Fibroblast of the aortic adventitia (primary cell): ENCODE data around the gene SMIM14. TPM values are rescaled to one million over a fixed set of nuclear protein-coding genes. Genes with fewer than 3 reads are reported as not detected.
A peak's percentile ranks its signal among the peaks of the same experiment; 100 is the strongest.
"Not testable (repeated sequence)": the region's sequence is repeated elsewhere in the genome, so short reads cannot be mapped to it uniquely, and the experiment has no call there.

ENCODE experiments used
- DNase-seq: peaks from one replicate; pipeline ENCODE4 v3.0.0-alpha.2; 2010; ENCODE audit warnings: low read depth
- H3K4me3 ChIP-seq: 2 replicates; pipeline ENCODE4 v1.5.1; 2011; ENCODE audit warnings: low read depth, mild to moderate bottlenecking, control low read depth, low read length, moderate library complexity
- CTCF ChIP-seq: IDR thresholded peaks from 2 replicates; pipeline ENCODE4 v1.5.1; 2011; ENCODE audit warnings: mild to moderate bottlenecking, low read length, control low read depth, inconsistent platforms; ENCODE audit not compliant: insufficient read depth
- total RNA-seq: library from RNA; depleted of rRNA; stranded (reverse); fragments of >200 nt; gene quantifications from 2 replicates; pipeline ENCODE4 v1.2.3, GENCODE V29; 2012; ENCODE audit warnings: low replicate concordance

Gene SMIM14
- total RNA-seq, 1 donor = 122 TPM

- TF ChIP-seq CTCF = no peak
- H3K4me3 ChIP-seq = no peak overlapping the region
- DNase-seq = no peak
Measured at GRCh38 chr4:39657465-39657864, 18.8 kb upstream of the SMIM14 start.

DNA sequence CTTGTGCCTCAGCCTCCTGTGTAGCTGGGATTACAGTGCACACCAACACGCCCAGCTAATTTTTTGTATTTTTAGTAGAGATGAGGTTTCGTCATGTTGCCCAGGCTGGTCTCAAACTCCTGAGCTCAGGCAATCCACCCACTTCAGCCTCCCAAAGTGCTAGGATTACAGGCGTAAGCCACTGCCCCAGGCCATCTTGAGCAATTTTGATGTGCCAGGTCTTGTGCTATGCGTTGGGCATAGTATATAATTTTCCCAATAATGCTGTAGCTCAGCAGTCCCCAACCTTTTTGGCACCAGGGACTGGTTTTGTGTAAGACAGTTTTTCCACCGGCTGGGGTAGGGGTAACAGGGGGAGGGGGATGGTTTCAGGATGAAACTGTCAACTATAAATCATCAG is 18.0 kb upstream of the SMIM14 start:
- not testable (repeated sequence) for H3K4me3 ChIP-seq, DNase-seq

DNA sequence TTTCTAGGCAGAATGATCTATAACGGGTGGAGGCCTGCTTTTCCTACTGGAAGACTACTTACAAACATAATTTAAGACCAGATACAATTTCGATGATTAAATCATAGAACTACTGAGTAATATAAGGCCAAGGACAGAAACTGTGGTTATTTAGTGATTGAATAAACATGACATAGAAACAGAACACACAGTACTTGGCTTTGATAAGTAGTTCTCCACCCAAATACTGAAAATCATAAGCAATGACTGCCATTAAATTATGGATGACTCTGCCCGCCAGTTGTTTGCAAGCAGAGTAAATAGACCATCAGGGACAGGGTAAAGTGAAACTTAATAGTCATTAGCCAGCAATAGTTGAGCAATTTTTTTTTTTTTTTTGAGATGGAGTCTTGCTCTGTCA is 17.2 kb upstream of the SMIM14 start:
- no peak overlapping the region for H3K4me3 ChIP-seq
- peak; percentile 12 for DNase-seq
- TF ChIP-seq CTCF = no peak

DNA sequence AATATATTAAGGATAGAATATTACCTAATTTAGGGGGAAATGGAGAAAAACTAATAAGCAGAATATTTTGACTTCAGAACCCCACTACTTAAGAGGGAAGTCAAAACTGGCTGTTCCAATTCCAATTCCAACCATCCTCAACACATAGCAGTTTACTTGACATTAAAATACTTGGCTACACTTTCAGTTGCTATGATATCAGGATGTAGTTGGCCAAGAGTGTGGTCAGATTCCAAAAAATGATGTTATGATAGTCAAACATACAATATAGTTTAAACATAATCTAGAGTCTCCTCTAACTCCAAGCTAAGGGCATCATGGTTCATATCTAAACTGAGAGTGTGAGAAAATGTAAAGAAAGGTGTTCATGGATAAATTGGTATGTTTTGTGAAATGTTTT is 16.5 kb upstream of the SMIM14 start:
- no peak for TF ChIP-seq CTCF
- peak; percentile 43 for DNase-seq
- no peak overlapping the region for H3K4me3 ChIP-seq

DNA sequence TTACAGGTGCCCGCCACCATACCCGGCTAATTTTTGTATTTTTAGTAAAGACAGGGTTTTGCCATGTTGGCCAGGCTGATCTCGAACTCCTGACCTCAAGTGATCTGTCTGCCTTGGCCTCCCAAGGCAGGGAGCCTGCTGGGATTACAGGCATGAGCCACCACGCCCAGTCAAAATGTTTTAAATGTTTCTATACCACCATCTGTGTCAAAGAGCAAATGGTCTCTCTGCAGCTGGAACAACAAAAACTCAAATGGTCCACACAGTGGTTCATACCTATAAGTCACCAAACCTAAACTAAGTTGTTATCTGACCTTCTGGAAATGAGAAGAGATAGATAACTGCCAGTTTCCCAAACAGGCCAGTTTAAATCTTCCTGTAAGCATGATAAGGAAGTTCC is 12.9 kb upstream of the SMIM14 start:
- not testable (repeated sequence) for DNase-seq, H3K4me3 ChIP-seq

DNA sequence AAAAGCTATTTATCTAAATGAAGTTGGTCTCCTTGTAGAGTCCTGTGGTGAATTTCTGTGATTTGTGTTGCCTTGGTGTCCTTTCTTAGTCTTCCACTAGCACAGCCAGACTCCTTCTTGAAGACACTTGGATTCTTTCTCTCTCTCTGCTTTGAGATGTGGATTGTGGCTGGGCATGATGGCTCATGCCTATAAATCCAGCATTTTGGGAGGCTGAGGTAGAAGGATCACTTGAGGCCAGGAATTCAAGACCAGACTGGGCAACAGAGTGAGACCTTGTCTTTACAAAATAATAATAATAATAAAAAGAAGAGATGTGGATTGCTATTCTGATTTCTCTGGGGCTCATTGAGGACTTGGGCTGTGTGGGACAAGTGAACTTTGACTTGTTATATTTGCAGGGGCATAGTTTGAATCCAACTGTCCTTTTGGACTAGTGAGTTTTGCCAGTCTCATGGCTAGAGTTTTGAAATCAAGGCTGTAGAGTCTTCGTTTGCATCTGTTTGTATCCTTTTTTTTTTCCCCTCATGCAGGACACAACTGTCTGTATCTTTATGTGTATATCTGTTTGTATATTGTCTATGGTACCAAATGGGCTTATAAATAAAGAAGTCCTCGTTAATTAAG is 11.1 kb upstream of the SMIM14 start:
- no peak for TF ChIP-seq CTCF
- no peak overlapping the region for H3K4me3 ChIP-seq
- DNase-seq = no peak

DNA sequence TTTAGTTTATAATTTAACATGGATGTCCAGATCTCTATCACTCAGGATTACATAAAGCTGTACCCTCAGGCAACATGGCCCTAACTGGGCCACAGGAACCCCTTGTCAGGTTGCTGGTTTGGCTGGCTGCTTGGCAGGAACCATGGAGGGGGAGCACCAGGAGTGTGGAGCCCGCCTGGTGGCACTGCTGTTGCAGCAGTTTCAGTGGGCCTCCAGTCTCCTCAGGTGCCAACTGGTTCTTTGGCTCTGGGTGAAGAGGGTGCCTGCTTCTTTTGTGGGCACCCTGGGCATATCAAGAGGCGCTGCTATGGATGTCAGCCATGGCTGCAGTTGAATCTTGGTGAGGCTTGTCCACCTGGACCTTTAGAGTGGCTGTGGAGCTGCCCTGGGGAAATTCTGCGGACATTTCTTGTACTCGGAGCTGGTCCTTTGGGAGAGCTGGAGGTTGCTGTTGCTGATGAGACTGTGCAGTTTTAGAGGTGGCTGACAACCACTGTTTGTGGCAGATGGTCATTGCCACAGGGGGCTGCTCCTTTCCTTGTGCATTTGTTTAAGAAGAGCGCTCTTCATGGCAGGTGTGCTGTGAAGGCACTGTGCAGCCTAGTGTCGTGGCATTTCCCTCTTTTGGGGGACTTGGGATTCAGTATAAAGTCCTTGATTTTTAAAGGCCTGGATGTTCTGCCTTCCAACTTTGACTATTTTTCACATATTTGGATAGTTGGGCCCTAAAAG is 10.3 kb upstream of the SMIM14 start:
- H3K4me3 ChIP-seq = no peak overlapping the region
- DNase-seq = no peak
- TF ChIP-seq CTCF = no peak

- H3K4me3 ChIP-seq = no peak overlapping the region
- DNase-seq = no peak
- no peak for TF ChIP-seq CTCF
Measured at GRCh38 chr4:39648213-39648612, 9.5 kb upstream of the SMIM14 start.
